WERI-Rb-1 (cell line): ENCODE measurements around the gene HIVEP3.

ENCODE experiments used
- DNase-seq: peaks from one replicate; pipeline ENCODE4 v3.0.0-alpha.2; 2020
- H3K27ac ChIP-seq: fragments of 250-450 bp; sonication (Bioruptor Pico); 2 replicates; pipeline ENCODE4 v1.5.1; 2020; ENCODE audit warnings: mild to moderate bottlenecking, moderate library complexity
- H3K27me3 ChIP-seq: fragments of 250-450 bp; sonication (Bioruptor Pico); 2 replicates; pipeline ENCODE4 v1.5.1; 2021; ENCODE audit warnings: mild to moderate bottlenecking, low read depth, moderate library complexity; ENCODE audit not compliant: insufficient read depth, severe bottlenecking
- H3K36me3 ChIP-seq: fragments of 250-450 bp; sonication (Bioruptor Pico); 2 replicates; pipeline ENCODE4 v1.5.1; 2020; ENCODE audit warnings: mild to moderate bottlenecking, moderate library complexity
- H3K4me3 ChIP-seq: 2 replicates; pipeline ENCODE4 v1.5.1; 2011; ENCODE audit warnings: low read depth, mild to moderate bottlenecking, control low read depth, low read length
- H3K9me3 ChIP-seq: fragments of 250-450 bp; sonication (Bioruptor Pico); 2 replicates; pipeline ENCODE4 v1.5.1; 2021; ENCODE audit warnings: mild to moderate bottlenecking, moderate library complexity; ENCODE audit not compliant: severe bottlenecking
- CTCF ChIP-seq: IDR thresholded peaks from 2 replicates; pipeline ENCODE4 v1.5.1; 2011; ENCODE audit warnings: low read depth, mild to moderate bottlenecking, control low read depth, inconsistent platforms, low read length

The HIVEP3 gene

GRCh38 chr1:41529621-41530395 lies 388.9 kb downstream of the HIVEP3 start:
- Histone ChIP-seq H3K4me3 (no peak overlapping the region), H3K36me3 (no peaks in the 10 kb centered on the region), H3K27me3 (no peaks in the 10 kb centered on the region), H3K27ac (no peak overlapping the region), H3K9me3 (no peaks in the 10 kb centered on the region)
- DNase-seq, result no peak
- no peak for TF ChIP-seq CTCF

GRCh38 chr1:41528726-41529605 lies 389.8 kb downstream of the HIVEP3 start:
- DNase-seq, result no peak
- TF ChIP-seq CTCF, result no peak
- Histone ChIP-seq H3K27ac (no peak overlapping the region), H3K9me3 (no peaks in the 10 kb centered on the region), H3K4me3 (no peak overlapping the region), H3K27me3 (no peaks in the 10 kb centered on the region), H3K36me3 (no peaks in the 10 kb centered on the region)

- Histone ChIP-seq H3K36me3 (no peaks in the 10 kb centered on the region), H3K9me3 (no peaks in the 10 kb centered on the region), H3K27me3 (no peaks in the 10 kb centered on the region), H3K4me3 (no peak overlapping the region), H3K27ac (no peak overlapping the region)
- TF ChIP-seq CTCF, result no peak
- no peak for DNase-seq
Measured at GRCh38 chr1:41528106-41528505, 390.6 kb downstream of the HIVEP3 start.

- Histone ChIP-seq H3K27me3 (no peaks in the 10 kb centered on the region), H3K4me3 (no peak overlapping the region), H3K27ac (no peak overlapping the region), H3K9me3 (no peaks in the 10 kb centered on the region), H3K36me3 (no peaks in the 10 kb centered on the region)
- no peak for TF ChIP-seq CTCF
- DNase-seq, result no peak
Measured at GRCh38 chr1:41526956-41527561, 391.7 kb downstream of the HIVEP3 start.

GRCh38 chr1:41525891-41526587 lies 392.7 kb downstream of the HIVEP3 start:
- DNase-seq, result no peak
- Histone ChIP-seq H3K9me3 (no peaks in the 10 kb centered on the region), H3K27ac (no peak overlapping the region), H3K4me3 (no peak overlapping the region), H3K27me3 (no peaks in the 10 kb centered on the region), H3K36me3 (no peaks in the 10 kb centered on the region)
- no peak for TF ChIP-seq CTCF
